GM12878 (cell line): ENCODE results near the gene TACC2. TPM values are rescaled to one million over a fixed set of nuclear protein-coding genes. Genes with fewer than 3 reads are reported as not detected.

Source experiments
- ATAC-seq: fragments of 200-7000 bp; cut with Tn5 transposase; 3 replicates; pipeline ENCODE4 v1.9.1; 2020; ENCODE audit warnings: mild to moderate bottlenecking, moderate library complexity
- BruUV-seq: library from RNA; stranded (reverse); fragments of 400-500 nt; replicated peaks from 2 replicates; lab custom pipeline; 2021; lab: Mats Ljungman, UMichigan
- CTCF ChIA-PET: fragments of 300-600 bp; sonication (Branson Sonifier 250); formaldehyde crosslinking; extraction: SDS; loops from one replicate; lab custom pipeline; 2021; ENCODE audit warnings: inconsistent platforms; lab: Yijun Ruan, JAX
- POLR2A ChIA-PET: fragments of 350-600 bp; formaldehyde crosslinking; extraction: SDS; loops from one replicate; lab custom pipeline; 2021; ENCODE audit warnings: inconsistent platforms; lab: Charles Lee
- RAD21 ChIA-PET: fragments of 300-600 bp; sonication (Branson Sonifier 250); formaldehyde crosslinking; loops from one replicate; lab custom pipeline; 2023; ENCODE audit warnings: antibody characterized with exemption; ENCODE audit not compliant: unreplicated experiment; lab: Charles Lee
- SMC1A ChIA-PET: fragments of 300-600 bp; sonication (Branson Sonifier 250); formaldehyde crosslinking; loops from one replicate; lab custom pipeline; 2023; ENCODE audit not compliant: unreplicated experiment, uncharacterized antibody; lab: Charles Lee
- DNase-seq: peaks from one replicate; pipeline ENCODE4 v3.0.0-alpha.2; 2011; ENCODE audit warnings: low read depth, low spot score
- FAIRE-seq: peaks from 3 replicates; lab custom pipeline; 2011; peaks lifted over from hg19 to GRCh38; lab: Jason Lieb, UNC
- H2AFZ ChIP-seq: 2 replicates; pipeline ENCODE4 v1.6.0; 2011; ENCODE audit warnings: low read depth, low read length, control low read depth; ENCODE audit not compliant: control insufficient read depth
- H3K27ac ChIP-seq: 2 replicates; pipeline ENCODE4 v1.5.1; 2011; ENCODE audit warnings: control low read depth; ENCODE audit not compliant: control insufficient read depth, insufficient read depth
- H3K27me3 ChIP-seq, 2 experiments: replicated peaks in 1 of 2; 2 replicates each; pipeline versions ENCODE4 v1.6.0 to v1.6.1; 2011; ENCODE audit warnings: low read length in 1 of 2; ENCODE audit not compliant: control insufficient read depth in 2 of 2, insufficient read depth in 2 of 2
- H3K36me3 ChIP-seq, 2 experiments: 2 replicates each; pipeline ENCODE4 v1.5.1; 2011; ENCODE audit warnings: low read length in 1 of 2; ENCODE audit not compliant: control insufficient read depth in 2 of 2, insufficient read depth in 2 of 2
- H3K4me1 ChIP-seq: 2 replicates; pipeline ENCODE4 v1.6.1; 2011; ENCODE audit warnings: mild to moderate bottlenecking, low read length, moderate library complexity, mixed read lengths; ENCODE audit not compliant: control insufficient read depth, insufficient read depth
- H3K4me2 ChIP-seq: 2 replicates; pipeline ENCODE4 v1.6.0; 2011; ENCODE audit warnings: control low read depth; ENCODE audit not compliant: control insufficient read depth, insufficient read depth
- H3K4me3 ChIP-seq: fragments of 200-600 bp; sonication (generic); 2 replicates; pipeline ENCODE4 v1.5.1; 2016
- H3K79me2 ChIP-seq: 2 replicates; pipeline ENCODE4 v1.6.0; 2011; ENCODE audit warnings: low read length; ENCODE audit not compliant: control insufficient read depth, insufficient read depth
- H3K9ac ChIP-seq: 2 replicates; pipeline ENCODE4 v1.8.0; 2011; ENCODE audit warnings: low read length, control low read depth, mixed read lengths; ENCODE audit not compliant: control insufficient read depth, insufficient read depth
- H3K9me3 ChIP-seq: replicated peaks from 3 replicates; pipeline ENCODE4 v1.5.1; 2011; ENCODE audit warnings: mild to moderate bottlenecking, low read length; ENCODE audit not compliant: control insufficient read depth, insufficient read depth
- H4K20me1 ChIP-seq: 2 replicates; pipeline ENCODE4 v1.6.0; 2011; ENCODE audit not compliant: control insufficient read depth, insufficient read depth
- ATF7 ChIP-seq: fragments of 450-650 bp; IDR thresholded peaks from 2 replicates; pipeline ENCODE4 v1.6.1; 2016; ENCODE audit warnings: low read depth, mild to moderate bottlenecking
- RB1 ChIP-seq: fragments of 450-650 bp; formaldehyde crosslinking; IDR thresholded peaks from 2 replicates; pipeline ENCODE4 v1.6.1; 2017; ENCODE audit warnings: mild to moderate bottlenecking, borderline replicate concordance
- RBBP5 ChIP-seq: fragments of 200-600 bp; sonication (generic); conservative IDR thresholded peaks from 2 replicates; pipeline ENCODE4 v1.6.1; 2016
- ZZZ3 ChIP-seq: IDR thresholded peaks from 2 replicates; pipeline ENCODE4 v1.6.1; 2011; ENCODE audit warnings: low read depth; ENCODE audit not compliant: control insufficient read depth, insufficient read length
- WGBS: methylation state at CpG from one replicate; pipeline ENCODE4 v1.1.6; 2016; ENCODE audit warnings: low lambda C conversion rate; ENCODE audit not compliant: insufficient replicate concordance, insufficient coverage; ENCODE audit errors: missing lambda C conversion rate; 5-methylcytosine and 5-hydroxymethylcytosine counted together
- in situ Hi-C: fragments of 300-500 bp; cut with MboI; formaldehyde crosslinking; loops from 9 replicates; pipeline ENCODE4 v1.14.3; 2018; ENCODE audit warnings: mixed read lengths
- intact Hi-C: fragments of 100-400 bp; cut with micrococcal nuclease; formaldehyde crosslinking; loops from one replicate; pipeline ENCODE4 v1.14.2; 2022; ENCODE audit not compliant: unreplicated experiment
- polyA plus RNA-seq, 11 experiments: library from polyadenylated mRNA; depleted of rRNA in 4 of 11; unstranded in 6 of 11; stranded (reverse) in 5 of 11; fragments of >200 nt; fragmentation: Nextera tagmentation in 4 of 11; fragmentation: Illumina TruSeq in 1 of 11; extraction: Ambion mirVana in 4 of 11; extraction: Trizol in 1 of 11; gene quantifications; 1 replicate in 1 of 11; 2 replicates in 10 of 11; pipeline versions ENCODE4 v1.2.1 to v1.2.3, GENCODE V29; 2011 to 2016; ENCODE audit warnings: inconsistent platforms in 2 of 11, missing spikeins in 2 of 11, low read depth in 1 of 11
- total RNA-seq, 4 experiments: library from RNA; depleted of rRNA in 3 of 4; stranded (reverse); fragments of >200 nt in 3 of 4; fragmentation: Illumina TruSeq in 1 of 4; extraction: Trizol in 1 of 4; gene quantifications; 2 replicates each; pipeline versions ENCODE4 v1.2.1 to v1.2.3, GENCODE V29; 2013 to 2021
- TF ChIP-seq, protein P1 (sequence below): IDR thresholded peaks from 2 replicates; pipeline ENCODE4 v1.6.1; 2011; ENCODE audit warnings: borderline replicate concordance, low read depth, mild to moderate bottlenecking, moderate library complexity, low read length; ENCODE audit not compliant: insufficient read depth, poor library complexity, severe bottlenecking

TACC2 gene
- total and polyA plus RNA-seq, 10 of the 15 experiments (the other 5 are each of a cell fraction or from before 2014, with no cell fraction given) = 0.07 to 0.64 (median 0.13) TPM; not detected in 5

DNA sequence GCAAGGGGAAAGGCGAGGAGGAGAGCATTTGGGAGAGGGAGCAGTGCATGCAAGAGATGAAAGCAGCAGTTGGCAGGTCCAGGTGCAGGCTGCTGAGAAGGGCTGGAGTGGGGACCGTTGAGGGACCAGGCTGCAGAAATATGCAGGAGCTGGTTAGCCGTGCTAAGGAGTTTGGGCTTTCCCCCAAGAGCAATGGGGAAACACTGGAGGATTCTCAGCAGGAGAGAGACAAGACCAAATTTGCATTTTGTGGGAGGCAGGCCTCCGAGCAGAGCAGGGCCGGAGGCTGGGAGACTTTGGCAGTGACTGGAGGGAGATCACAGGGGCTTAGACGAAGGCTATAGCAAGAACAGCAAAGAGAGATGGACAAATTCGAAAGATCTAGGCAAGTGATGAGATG lies 293.9 kb downstream of the TACC2 start:
- FAIRE-seq (no peak), DNase-seq (no peak), ATAC-seq (no peak)
- H4K20me1 ChIP-seq = no peaks in the 10 kb centered on the region
- H3K27me3 ChIP-seq = 0 out of 4 replicates have a peak, but pooled peaks cover 0 to 1% of the 10 kb centered on the region in 2 experiments
- no peak overlapping the region for H3K4me3 ChIP-seq
- intact Hi-C loops = no loop called here
- in situ Hi-C loops = no loop called here
- no peak overlapping the region for H3K9ac ChIP-seq
- RAD21 ChIA-PET = no interaction called here
- no peaks in the 10 kb centered on the region; the same call in 2 of the 3 replicates for H3K9me3 ChIP-seq
- SMC1A ChIA-PET = no interaction called here
- no peak overlapping the region for H3K4me2 ChIP-seq
- H3K27ac ChIP-seq = no peak overlapping the region
- TF ChIP-seq RBBP5 (no peak), RB1 (no peak), ZZZ3 (no peak), ATF7 (no peak)
- TF ChIP-seq, protein P1, sequence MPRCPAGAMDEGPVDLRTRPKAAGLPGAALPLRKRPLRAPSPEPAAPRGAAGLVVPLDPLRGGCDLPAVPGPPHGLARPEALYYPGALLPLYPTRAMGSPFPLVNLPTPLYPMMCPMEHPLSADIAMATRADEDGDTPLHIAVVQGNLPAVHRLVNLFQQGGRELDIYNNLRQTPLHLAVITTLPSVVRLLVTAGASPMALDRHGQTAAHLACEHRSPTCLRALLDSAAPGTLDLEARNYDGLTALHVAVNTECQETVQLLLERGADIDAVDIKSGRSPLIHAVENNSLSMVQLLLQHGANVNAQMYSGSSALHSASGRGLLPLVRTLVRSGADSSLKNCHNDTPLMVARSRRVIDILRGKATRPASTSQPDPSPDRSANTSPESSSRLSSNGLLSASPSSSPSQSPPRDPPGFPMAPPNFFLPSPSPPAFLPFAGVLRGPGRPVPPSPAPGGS = no peak
- no peaks in the 10 kb centered on the region for H3K79me2 ChIP-seq
- no TSS peak for BruUV-seq
- H3K36me3 ChIP-seq = no peaks in the 10 kb centered on the region
- CTCF ChIA-PET = no interaction called here
- H3K4me1 ChIP-seq = no peaks in the 10 kb centered on the region
- POLR2A ChIA-PET = no interaction called here
- H2AFZ ChIP-seq = no peak overlapping the region
- 8% methylated on average over 7 of the region's 7 CpGs for WGBS
